ENCODE data around the gene ALK. TPM values are rescaled to one million over a fixed set of nuclear protein-coding genes. Genes with fewer than 3 reads are reported as not detected.

Gene ALK
- total RNA-seq, 1 donor from 2014 or later, result 0.52 TPM

DNA sequence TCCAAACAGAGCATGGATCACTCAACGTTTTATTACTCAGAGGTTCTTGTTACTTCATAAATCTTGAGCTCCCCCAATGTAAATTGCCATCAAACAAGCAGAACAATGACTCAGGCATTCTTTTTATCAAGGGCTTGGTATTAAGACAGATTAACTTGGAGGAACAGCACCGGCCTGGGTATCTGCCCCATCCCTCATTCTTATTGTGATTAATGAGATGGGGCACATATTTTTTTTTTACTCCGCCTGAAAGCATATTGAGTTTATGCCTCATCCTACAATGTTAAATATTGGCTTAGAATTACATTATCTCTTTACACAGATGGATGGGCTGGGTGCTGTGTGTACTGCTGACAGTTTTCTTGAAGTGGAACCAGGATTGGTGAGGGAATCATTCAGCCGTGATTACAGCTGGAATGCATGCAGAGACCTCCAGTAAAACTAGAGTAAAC is 418.9 kb downstream of the ALK start:
- H3K27ac ChIP-seq (ENCODE audit: low read depth, low read length), result no peak overlapping the region
- H3K4me1 ChIP-seq (ENCODE audit: control insufficient read depth in 3 of 3, insufficient read depth in 3 of 3, low read length in 3 of 3), result no peaks in the 10 kb centered on the region
- no peak overlapping the region for H3K9ac ChIP-seq (ENCODE audit: low read depth in 1 of 3, low read length in 3 of 3)
- H3K4me3 ChIP-seq (ENCODE audit: low read length in 3 of 3), result no peak overlapping the region
- H3K27me3 ChIP-seq (ENCODE audit: control insufficient read depth in 3 of 3, insufficient read depth in 3 of 3, low read length in 3 of 3), result peaks cover 0 to 4% (median 0%) of the 10 kb centered on the region in 3 donors
- H3K9me3 ChIP-seq (ENCODE audit: control insufficient read depth in 3 of 3, low read length in 3 of 3), result no peaks in the 10 kb centered on the region
- no peaks in the 10 kb centered on the region for H3K36me3 ChIP-seq (ENCODE audit: control insufficient read depth in 3 of 3, insufficient read depth in 3 of 3, low read length in 3 of 3)

DNA sequence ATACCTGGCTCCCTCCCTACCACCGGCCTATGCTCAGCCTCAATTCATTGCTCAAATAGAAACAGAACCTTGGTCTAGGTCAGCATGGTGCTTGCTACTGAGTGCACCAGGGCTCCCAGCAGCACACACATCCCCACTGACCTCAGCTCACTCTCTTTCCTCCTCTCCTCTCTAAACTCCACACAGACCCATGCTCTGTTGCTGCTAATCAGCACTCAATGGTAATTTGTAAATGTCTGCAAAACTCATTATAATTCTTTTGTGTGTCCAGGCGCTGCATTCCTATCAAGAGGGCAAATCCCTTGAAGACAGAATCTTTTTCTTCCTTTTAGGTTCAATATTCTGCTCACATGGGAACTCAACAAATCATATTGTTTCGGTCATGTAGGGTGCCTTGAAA is 424.0 kb downstream of the ALK start:
- H3K9ac ChIP-seq (ENCODE audit: low read depth in 1 of 3, low read length in 3 of 3), result no peak overlapping the region
- no peaks in the 10 kb centered on the region for H3K9me3 ChIP-seq (ENCODE audit: control insufficient read depth in 3 of 3, low read length in 3 of 3)
- H3K36me3 ChIP-seq (ENCODE audit: control insufficient read depth in 3 of 3, insufficient read depth in 3 of 3, low read length in 3 of 3), result no peaks in the 10 kb centered on the region
- peaks cover 0 to 4% (median 0%) of the 10 kb centered on the region in 3 donors for H3K27me3 ChIP-seq (ENCODE audit: control insufficient read depth in 3 of 3, insufficient read depth in 3 of 3, low read length in 3 of 3)
- H3K27ac ChIP-seq (ENCODE audit: low read depth, low read length), result no peak overlapping the region
- H3K4me3 ChIP-seq (ENCODE audit: low read length in 3 of 3), result no peak overlapping the region
- no peaks in the 10 kb centered on the region for H3K4me1 ChIP-seq (ENCODE audit: control insufficient read depth in 3 of 3, insufficient read depth in 3 of 3, low read length in 3 of 3)

GRCh38 chr2:29496198-29496597 is 425.2 kb downstream of the ALK start:
- no peaks in the 10 kb centered on the region for H3K9me3 ChIP-seq (ENCODE audit: control insufficient read depth in 3 of 3, low read length in 3 of 3)
- no peak overlapping the region for H3K9ac ChIP-seq (ENCODE audit: low read depth in 1 of 3, low read length in 3 of 3)
- H3K36me3 ChIP-seq (ENCODE audit: control insufficient read depth in 3 of 3, insufficient read depth in 3 of 3, low read length in 3 of 3), result no peaks in the 10 kb centered on the region
- H3K4me1 ChIP-seq (ENCODE audit: control insufficient read depth in 3 of 3, insufficient read depth in 3 of 3, low read length in 3 of 3), result no peaks in the 10 kb centered on the region
- H3K27ac ChIP-seq (ENCODE audit: low read depth, low read length), result no peak overlapping the region
- H3K27me3 ChIP-seq (ENCODE audit: control insufficient read depth in 3 of 3, insufficient read depth in 3 of 3, low read length in 3 of 3), result peaks cover 0 to 4% (median 0%) of the 10 kb centered on the region in 3 donors
- no peak overlapping the region for H3K4me3 ChIP-seq (ENCODE audit: low read length in 3 of 3)

DNA sequence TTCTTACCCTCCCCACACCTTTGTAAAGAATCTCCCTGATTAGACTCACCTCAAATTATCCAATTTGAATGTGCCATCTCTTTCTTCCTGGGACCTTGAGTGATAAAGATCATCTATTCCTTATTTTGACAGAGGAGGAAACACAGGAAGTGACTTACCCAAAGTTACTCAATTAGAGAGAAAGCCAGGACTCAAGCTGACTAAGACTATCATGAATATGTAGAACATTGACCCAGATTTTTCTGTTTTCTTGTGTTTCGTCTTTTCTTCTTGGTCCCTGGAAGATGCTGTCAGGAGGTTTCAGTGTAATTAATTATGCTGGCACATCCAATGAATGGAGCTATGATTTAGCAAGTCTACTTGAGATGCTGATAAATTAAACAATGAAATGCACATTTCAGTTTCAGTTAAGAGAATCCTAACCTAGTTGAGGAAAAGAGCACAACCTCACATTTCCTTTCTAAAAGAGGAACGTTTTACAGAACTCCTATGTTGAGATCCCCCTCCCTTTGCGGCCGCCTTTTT is 425.8 kb downstream of the ALK start:
- Histone ChIP-seq H3K9me3 (ENCODE audit: control insufficient read depth in 3 of 3, low read length in 3 of 3) (no peaks in the 10 kb centered on the region), H3K4me1 (ENCODE audit: control insufficient read depth in 3 of 3, insufficient read depth in 3 of 3, low read length in 3 of 3) (no peaks in the 10 kb centered on the region), H3K27ac (ENCODE audit: low read depth, low read length) (no peak overlapping the region), H3K4me3 (ENCODE audit: low read length in 3 of 3) (no peak overlapping the region), H3K27me3 (ENCODE audit: control insufficient read depth in 3 of 3, insufficient read depth in 3 of 3, low read length in 3 of 3) (peaks cover 0 to 3% (median 0%) of the 10 kb centered on the region in 3 donors), H3K36me3 (ENCODE audit: control insufficient read depth in 3 of 3, insufficient read depth in 3 of 3, low read length in 3 of 3) (no peaks in the 10 kb centered on the region), H3K9ac (ENCODE audit: low read depth in 1 of 3, low read length in 3 of 3) (no peak overlapping the region)

GRCh38 chr2:29495068-29495467 is 426.3 kb downstream of the ALK start:
- Histone ChIP-seq H3K4me1 (ENCODE audit: control insufficient read depth in 3 of 3, insufficient read depth in 3 of 3, low read length in 3 of 3) (no peaks in the 10 kb centered on the region), H3K9ac (ENCODE audit: low read depth in 1 of 3, low read length in 3 of 3) (no peak overlapping the region), H3K9me3 (ENCODE audit: control insufficient read depth in 3 of 3, low read length in 3 of 3) (no peaks in the 10 kb centered on the region), H3K27me3 (ENCODE audit: control insufficient read depth in 3 of 3, insufficient read depth in 3 of 3, low read length in 3 of 3) (no peaks in the 10 kb centered on the region), H3K27ac (ENCODE audit: low read depth, low read length) (no peak overlapping the region), H3K36me3 (ENCODE audit: control insufficient read depth in 3 of 3, insufficient read depth in 3 of 3, low read length in 3 of 3) (no peaks in the 10 kb centered on the region), H3K4me3 (ENCODE audit: low read length in 3 of 3) (no peak overlapping the region)

DNA sequence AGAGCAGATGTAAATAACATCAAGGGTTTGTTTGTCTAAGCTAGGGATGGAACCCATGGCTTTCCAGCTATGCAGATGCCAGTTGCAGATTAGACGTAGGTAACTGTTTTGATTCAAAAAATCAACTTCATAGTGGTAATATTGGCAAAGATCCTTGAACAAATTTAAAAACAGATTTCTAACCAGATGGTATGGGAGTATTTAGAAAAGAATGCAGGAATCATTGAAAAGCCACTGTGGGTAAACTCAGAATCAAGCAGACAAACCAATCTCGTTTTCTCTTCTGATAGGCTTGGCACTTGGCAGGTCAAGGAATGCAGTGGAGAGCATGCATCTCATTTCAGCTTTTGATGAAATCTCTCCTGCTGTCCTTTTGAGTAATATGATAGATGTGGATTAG is 428.7 kb downstream of the ALK start:
- Histone ChIP-seq H3K4me1 (ENCODE audit: control insufficient read depth in 3 of 3, insufficient read depth in 3 of 3, low read length in 3 of 3) (no peaks in the 10 kb centered on the region), H3K9me3 (ENCODE audit: control insufficient read depth in 3 of 3, low read length in 3 of 3) (no peaks in the 10 kb centered on the region), H3K36me3 (ENCODE audit: control insufficient read depth in 3 of 3, insufficient read depth in 3 of 3, low read length in 3 of 3) (no peaks in the 10 kb centered on the region), H3K9ac (ENCODE audit: low read depth in 1 of 3, low read length in 3 of 3) (no peak overlapping the region), H3K27me3 (ENCODE audit: control insufficient read depth in 3 of 3, insufficient read depth in 3 of 3, low read length in 3 of 3) (no peaks in the 10 kb centered on the region), H3K27ac (ENCODE audit: low read depth, low read length) (no peak overlapping the region), H3K4me3 (ENCODE audit: low read length in 3 of 3) (no peak overlapping the region)

DNA sequence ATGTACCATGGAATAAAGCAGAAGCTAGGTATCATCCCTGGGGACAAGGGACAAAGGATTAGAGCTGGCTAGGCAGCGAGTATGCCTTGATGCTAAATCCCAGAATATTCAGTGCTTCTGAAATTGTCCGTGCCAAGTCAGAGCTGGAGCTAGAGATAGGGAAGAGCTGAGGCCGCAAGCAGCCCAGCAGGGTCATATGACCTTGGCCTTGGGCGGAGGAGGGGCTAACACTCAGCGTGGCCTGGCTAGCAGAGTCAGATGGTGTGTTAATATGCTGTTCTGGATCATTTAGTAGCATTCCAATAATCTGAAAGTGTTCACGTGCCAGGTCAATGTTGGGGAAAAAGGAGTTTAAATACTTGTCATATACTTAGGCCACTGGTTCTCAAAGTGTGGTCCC is 431.3 kb downstream of the ALK start:
- no peak overlapping the region for H3K27ac ChIP-seq (ENCODE audit: low read depth, low read length)
- H3K9ac ChIP-seq (ENCODE audit: low read depth in 1 of 3, low read length in 3 of 3), result no peak overlapping the region
- no peaks in the 10 kb centered on the region for H3K4me1 ChIP-seq (ENCODE audit: control insufficient read depth in 3 of 3, insufficient read depth in 3 of 3, low read length in 3 of 3)
- no peak overlapping the region for H3K4me3 ChIP-seq (ENCODE audit: low read length in 3 of 3)
- no peaks in the 10 kb centered on the region for H3K27me3 ChIP-seq (ENCODE audit: control insufficient read depth in 3 of 3, insufficient read depth in 3 of 3, low read length in 3 of 3)
- no peaks in the 10 kb centered on the region for H3K9me3 ChIP-seq (ENCODE audit: control insufficient read depth in 3 of 3, low read length in 3 of 3)
- no peaks in the 10 kb centered on the region for H3K36me3 ChIP-seq (ENCODE audit: control insufficient read depth in 3 of 3, insufficient read depth in 3 of 3, low read length in 3 of 3)

GRCh38 chr2:29489568-29489967 is 431.8 kb downstream of the ALK start:
- no peak overlapping the region for H3K27ac ChIP-seq (ENCODE audit: low read depth, low read length)
- H3K9ac ChIP-seq (ENCODE audit: low read depth in 1 of 3, low read length in 3 of 3), result no peak overlapping the region
- H3K27me3 ChIP-seq (ENCODE audit: control insufficient read depth in 3 of 3, insufficient read depth in 3 of 3, low read length in 3 of 3), result no peaks in the 10 kb centered on the region
- H3K9me3 ChIP-seq (ENCODE audit: control insufficient read depth in 3 of 3, low read length in 3 of 3), result no peaks in the 10 kb centered on the region
- H3K4me3 ChIP-seq (ENCODE audit: low read length in 3 of 3), result no peak overlapping the region
- H3K36me3 ChIP-seq (ENCODE audit: control insufficient read depth in 3 of 3, insufficient read depth in 3 of 3, low read length in 3 of 3), result no peaks in the 10 kb centered on the region
- no peaks in the 10 kb centered on the region for H3K4me1 ChIP-seq (ENCODE audit: control insufficient read depth in 3 of 3, insufficient read depth in 3 of 3, low read length in 3 of 3)

DNA sequence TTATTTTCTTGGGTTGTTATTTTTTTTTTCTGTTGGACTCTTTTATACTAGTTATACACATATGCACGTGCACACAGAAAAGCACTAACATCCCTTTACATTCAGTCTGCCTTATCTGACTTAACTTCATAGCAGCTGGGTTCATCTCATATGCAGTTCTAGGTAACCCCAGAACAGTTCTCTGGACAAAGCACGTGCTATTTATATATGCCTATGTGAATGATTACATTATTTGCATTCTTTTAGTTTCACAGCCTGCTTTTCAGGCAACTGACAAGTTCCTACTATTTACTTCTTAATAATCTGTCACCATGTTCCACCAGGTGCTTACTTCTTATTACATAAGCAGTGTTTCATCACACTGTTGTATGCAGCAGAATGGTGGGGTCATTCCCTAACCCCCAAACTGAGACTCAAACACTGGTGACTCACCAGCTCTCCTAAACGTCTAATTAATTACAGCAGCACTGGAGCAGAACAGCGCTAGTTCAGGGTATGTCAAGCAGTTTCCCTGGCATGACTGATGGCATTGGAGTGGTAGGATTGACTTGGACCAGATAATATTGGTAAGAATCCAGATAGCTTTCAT is 433.3 kb downstream of the ALK start:
- no peaks in the 10 kb centered on the region for H3K9me3 ChIP-seq (ENCODE audit: control insufficient read depth in 3 of 3, low read length in 3 of 3)
- H3K27ac ChIP-seq (ENCODE audit: low read depth, low read length), result no peak overlapping the region
- no peaks in the 10 kb centered on the region for H3K36me3 ChIP-seq (ENCODE audit: control insufficient read depth in 3 of 3, insufficient read depth in 3 of 3, low read length in 3 of 3)
- no peak overlapping the region for H3K4me3 ChIP-seq (ENCODE audit: low read length in 3 of 3)
- H3K9ac ChIP-seq (ENCODE audit: low read depth in 1 of 3, low read length in 3 of 3), result no peak overlapping the region
- H3K4me1 ChIP-seq (ENCODE audit: control insufficient read depth in 3 of 3, insufficient read depth in 3 of 3, low read length in 3 of 3), result no peaks in the 10 kb centered on the region
- H3K27me3 ChIP-seq (ENCODE audit: control insufficient read depth in 3 of 3, insufficient read depth in 3 of 3, low read length in 3 of 3), result no peaks in the 10 kb centered on the region

DNA sequence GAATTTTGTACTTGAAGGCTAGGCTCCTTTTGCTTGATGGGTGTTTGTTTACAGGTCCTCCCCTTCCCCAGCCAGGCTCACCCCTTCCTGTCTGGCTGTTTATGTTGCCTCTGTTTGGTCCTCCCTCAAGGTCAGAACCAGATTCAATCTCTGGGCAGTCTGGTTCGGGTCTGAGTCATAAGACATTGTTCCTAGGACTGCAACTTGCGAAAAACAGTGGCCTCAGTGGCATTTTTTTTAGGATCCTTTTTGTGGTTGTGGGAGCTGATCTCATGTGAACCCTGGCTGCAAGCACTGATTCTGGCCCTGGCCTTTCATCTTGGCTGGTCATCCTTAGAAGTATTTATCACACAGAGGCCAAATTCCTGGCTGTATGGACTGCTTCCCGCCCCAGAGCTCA is 435.8 kb downstream of the ALK start:
- no peak overlapping the region for H3K4me3 ChIP-seq (ENCODE audit: low read length in 3 of 3)
- H3K4me1 ChIP-seq (ENCODE audit: control insufficient read depth in 3 of 3, insufficient read depth in 3 of 3, low read length in 3 of 3), result peaks cover 0 to 12% (median 6%) of the 10 kb centered on the region in 3 donors
- H3K9me3 ChIP-seq (ENCODE audit: control insufficient read depth in 3 of 3, low read length in 3 of 3), result no peaks in the 10 kb centered on the region
- H3K9ac ChIP-seq (ENCODE audit: low read depth in 1 of 3, low read length in 3 of 3), result no peak overlapping the region
- H3K27me3 ChIP-seq (ENCODE audit: control insufficient read depth in 3 of 3, insufficient read depth in 3 of 3, low read length in 3 of 3), result no peaks in the 10 kb centered on the region
- no peaks in the 10 kb centered on the region for H3K36me3 ChIP-seq (ENCODE audit: control insufficient read depth in 3 of 3, insufficient read depth in 3 of 3, low read length in 3 of 3)
- H3K27ac ChIP-seq (ENCODE audit: low read depth, low read length), result no peak overlapping the region

Measured in skeletal muscle tissue (tissue), 4 donors.